GM23338 (cell line): ENCODE measurements around the gene MED14.

Experiments
- CREB1 ChIP-seq: fragments of 250-450 bp; sonication (Bioruptor Pico); IDR thresholded peaks from 2 replicates; pipeline ENCODE4 v1.5.0; 2020; ENCODE audit warnings: low read depth, mild to moderate bottlenecking, moderate library complexity
- CTCF ChIP-seq, 2 experiments: fragments of 200-600 bp in 1 of 2; sonication (generic) in 1 of 2; conservative IDR thresholded peaks; 2 replicates each; pipeline versions ENCODE4 v1.5.1 to v1.6.1; 2016 to 2017; ENCODE audit warnings: antibody characterized with exemption in 2 of 2, low read depth in 2 of 2, mild to moderate bottlenecking in 2 of 2, moderate library complexity in 1 of 2
- ETS1 ChIP-seq: IDR thresholded peaks from 2 replicates; pipeline ENCODE4 v1.6.1; 2016; ENCODE audit warnings: antibody characterized with exemption
- EZH2 ChIP-seq: fragments of 200-600 bp; sonication (generic); IDR thresholded peaks from one replicate; pipeline ENCODE4 v1.8.0; 2017; ENCODE audit warnings: antibody characterized with exemption, mild to moderate bottlenecking, low read depth; ENCODE audit not compliant: unreplicated experiment
- JUNB ChIP-seq: IDR thresholded peaks from one replicate; pipeline ENCODE4 v1.6.1; 2016; ENCODE audit warnings: antibody characterized with exemption; ENCODE audit not compliant: unreplicated experiment
- ZNF114 ChIP-seq: fragments of 250-450 bp; sonication (Bioruptor Pico); IDR thresholded peaks from 2 replicates; pipeline ENCODE4 v1.5.0; 2020; ENCODE audit warnings: mild to moderate bottlenecking, moderate library complexity

DNA sequence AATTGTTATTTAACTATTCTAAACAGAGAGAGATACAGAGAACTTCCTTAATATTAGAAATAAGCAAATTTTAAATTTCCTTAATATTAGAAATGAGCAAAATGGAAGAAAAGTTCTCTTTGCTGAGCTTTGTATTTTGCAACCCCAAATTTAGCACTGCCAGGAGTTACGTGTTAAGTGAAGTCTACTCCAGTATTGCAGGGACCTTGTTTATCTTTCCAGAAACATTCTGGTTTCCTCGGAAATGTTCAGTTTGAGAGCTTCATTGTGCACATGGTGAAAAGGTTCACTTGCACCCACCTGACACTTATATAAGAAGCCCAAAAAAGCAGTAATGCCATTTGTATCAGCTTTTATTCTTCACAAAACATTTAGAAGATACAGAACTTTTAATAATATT, 81.8 kb downstream of the MED14 start:
- TF ChIP-seq ETS1 (no peak), CTCF (conservative IDR thresholded peaks at IDR 0.05; ENCODE audit: low read depth in 2 of 2) (no peak), CREB1 (CRISPR knock-in tag) (no peak), EZH2 (no peak), ZNF114 (CRISPR knock-in tag) (no peak), JUNB (no peak)
